ENCODE results near the gene DMBT1.

DMBT1 gene

GRCh38 chr10:122646511-122647382, 86.2 kb downstream of the DMBT1 start:
- DNase-seq (ENCODE audit: low read depth, low spot score), result no peak

- no peak for DNase-seq (ENCODE audit: low read depth, low spot score)
Observed at GRCh38 chr10:122647383-122647968, 86.9 kb downstream of the DMBT1 start.

GRCh38 chr10:122648599-122649428, 88.3 kb downstream of the DMBT1 start:
- no peak for DNase-seq (ENCODE audit: low read depth, low spot score)

GRCh38 chr10:122649903-122650302, 89.3 kb downstream of the DMBT1 start:
- no peak for DNase-seq (ENCODE audit: low read depth, low spot score)

GRCh38 chr10:122650331-122650730, 89.8 kb downstream of the DMBT1 start:
- no peak for DNase-seq (ENCODE audit: low read depth, low spot score)

- DNase-seq (ENCODE audit: low read depth, low spot score), result no peak
Observed at GRCh38 chr10:122655524-122656307, 95.2 kb downstream of the DMBT1 start.

GRCh38 chr10:122656308-122656705, 95.8 kb downstream of the DMBT1 start:
- no peak for DNase-seq (ENCODE audit: low read depth, low spot score)

GRCh38 chr10:122656741-122657140, 96.2 kb downstream of the DMBT1 start:
- no peak for DNase-seq (ENCODE audit: low read depth, low spot score)

GRCh38 chr10:122657255-122657654, 96.7 kb downstream of the DMBT1 start:
- no peak for DNase-seq (ENCODE audit: low read depth, low spot score)

GRCh38 chr10:122657729-122658128, 97.2 kb downstream of the DMBT1 start:
- DNase-seq (ENCODE audit: low read depth, low spot score), result no peak

GRCh38 chr10:122658356-122659049, 97.9 kb downstream of the DMBT1 start:
- DNase-seq (ENCODE audit: low read depth, low spot score), result no peak

GRCh38 chr10:122659126-122659525, 98.6 kb downstream of the DMBT1 start:
- DNase-seq (ENCODE audit: low read depth, low spot score), result no peak

GRCh38 chr10:122659651-122660050, 99.1 kb downstream of the DMBT1 start:
- DNase-seq (ENCODE audit: low read depth, low spot score), result no peak

- no peak for DNase-seq (ENCODE audit: low read depth, low spot score)
Observed at GRCh38 chr10:122660696-122661095, 100.1 kb downstream of the DMBT1 start.

GRCh38 chr10:122662231-122662630, 101.7 kb downstream of the DMBT1 start:
- DNase-seq (ENCODE audit: low read depth, low spot score), result no peak

- no peak for DNase-seq (ENCODE audit: low read depth, low spot score)
Observed at GRCh38 chr10:122663516-122664130, 103.1 kb downstream of the DMBT1 start.

GRCh38 chr10:122664501-122664900, 103.9 kb downstream of the DMBT1 start:
- DNase-seq (ENCODE audit: low read depth, low spot score), result no peak

- DNase-seq (ENCODE audit: low read depth, low spot score), result no peak
Observed at GRCh38 chr10:122665329-122665860, 104.8 kb downstream of the DMBT1 start.

- no peak for DNase-seq (ENCODE audit: low read depth, low spot score)
Observed at GRCh38 chr10:122665946-122666345, 105.4 kb downstream of the DMBT1 start.

- no peak for DNase-seq (ENCODE audit: low read depth, low spot score)
Observed at GRCh38 chr10:122669045-122669444, 108.5 kb downstream of the DMBT1 start.

Data from brain pericyte (primary cell).